Stimulated activated CD4-positive, alpha-beta T cell treated with anti-CD3 and anti-CD28 coated beads, Interleukin-2, amount 100 ng/mL, for 48 hours (primary cell): ENCODE measurements around the gene CARD8.

ENCODE experiments used
- DNase-seq, 2 donors: peaks; one replicate each; pipeline ENCODE4 v3.0.0-alpha.2; 2020

The CARD8 gene

GRCh38 chr19:48169578-48169938 is 86.2 kb downstream of the CARD8 start:
- peak; percentile 90 to 97 for DNase-seq

DNA sequence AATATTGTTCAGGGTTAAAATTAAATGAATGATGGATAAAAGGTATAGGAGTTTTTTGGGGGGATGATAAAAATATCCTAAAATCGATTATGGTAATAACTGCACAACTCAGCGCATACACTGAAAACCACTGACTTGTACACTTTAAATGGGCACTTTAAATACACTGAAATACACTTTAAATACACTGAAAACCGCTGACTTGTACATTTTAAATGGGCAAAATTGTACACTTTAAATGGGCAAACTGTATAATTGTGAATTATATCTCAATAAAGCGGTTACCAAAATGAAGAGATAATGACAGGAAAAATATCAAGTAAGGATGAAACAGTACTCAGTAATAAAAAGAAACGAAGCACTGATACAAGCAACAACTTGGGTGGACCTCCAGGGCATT is 87.0 kb downstream of the CARD8 start:
- DNase-seq: no peak

- DNase-seq: no peak
Observed at GRCh38 chr19:48158210-48158790, 97.4 kb downstream of the CARD8 start.
